K562 treated with DMSO at 1 percent for 48 hours (cell line): ENCODE results near the gene ELOVL4. TPM values are rescaled to one million over a fixed set of nuclear protein-coding genes. Genes with fewer than 3 reads are reported as not detected.

Experiments
- total RNA-seq: library from RNA; unstranded; fragments of 300-600 nt; gene quantifications from 2 replicates; pipeline ENCODE4 v1.2.3, GENCODE V29; 2022; ENCODE audit warnings: low replicate concordance; ENCODE audit errors: extremely low read depth

Gene ELOVL4
- total RNA-seq, result not detected in 2 replicates

GRCh38 chr6:79947191-79948186 is at the start of gene ELOVL4:
TSS of gene ELOVL4 (minus strand) at chr6:79947553. CDS start at chr6:79947279, 274 bp downstream.

Other genes starting within 250 kb of the ELOVL4 start
- not detected in 2 replicates for gene TTK, start 57.1 kb upstream of the ELOVL4 start, total RNA-seq
- not detected in 2 replicates for gene BCKDHB, start 159.1 kb upstream of the ELOVL4 start, total RNA-seq